ENCODE data around the gene MEG3. TPM values are rescaled to one million over a fixed set of nuclear protein-coding genes. Genes with fewer than 3 reads are reported as not detected.

MEG3 gene
- total and polyA plus RNA-seq, 2 donors (not counting 3 experiments of a cell fraction or from before 2014, with no cell fraction given) = 378 to 508 TPM

DNA sequence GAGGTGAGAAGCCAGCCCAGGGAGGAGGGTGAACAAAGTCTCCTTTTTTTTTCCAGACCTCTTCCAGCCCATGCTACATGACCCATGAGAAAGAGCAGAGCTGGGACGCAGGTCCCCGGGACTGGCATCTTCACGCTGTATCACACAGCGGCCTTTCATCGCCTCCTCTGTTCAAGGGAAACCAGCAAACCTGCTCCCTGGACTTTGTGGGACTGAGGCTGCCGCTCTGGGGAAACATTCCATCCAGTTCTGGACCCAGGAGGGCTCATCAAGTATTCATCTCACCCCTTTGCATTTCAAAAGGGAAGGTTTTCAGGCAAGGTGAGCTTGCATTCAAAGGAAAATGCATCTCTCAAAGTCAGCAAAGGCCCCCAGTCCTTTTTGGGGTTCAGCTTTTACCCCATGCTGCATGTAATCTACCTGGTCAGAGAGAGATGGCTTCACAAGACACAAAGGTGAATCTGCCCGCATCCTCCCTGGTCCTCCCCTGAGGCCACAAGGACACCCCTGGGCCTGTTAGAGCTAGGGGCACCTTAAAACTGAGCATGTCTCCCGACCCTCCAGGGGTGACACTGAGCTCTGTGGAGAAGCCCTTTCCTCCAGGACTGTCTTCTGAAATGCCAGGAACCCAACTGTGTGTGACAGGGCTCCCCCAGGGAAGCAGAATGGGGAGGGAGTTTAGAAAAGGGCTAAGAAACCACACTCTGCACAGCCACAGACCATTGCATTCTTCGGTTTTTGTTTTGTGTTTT lies 21.2 kb upstream of the MEG3 start:
- FAIRE-seq (no peak), DNase-seq (ENCODE audit: low read depth, low spot score) (no peak)
- no peaks in the 10 kb centered on the region for H3K4me1 ChIP-seq (ENCODE audit: control insufficient read depth, extremely low read depth, insufficient read depth, low read length)
- CTCF ChIA-PET = interaction anchor here (0.9 kb wide), 1 partner anchor 14 kb away, joined by 3 read pairs; no protein-coding TSS in a partner anchor
- H3K9ac ChIP-seq (replicated peaks; ENCODE audit: extremely low read depth, insufficient read depth, low read length) = no peak overlapping the region
- POLR2A ChIA-PET = no interaction called here
- H3K9me1 ChIP-seq (replicated peaks; ENCODE audit: control insufficient read depth, extremely low read depth, insufficient read depth, low read length) = no peaks in the 10 kb centered on the region
- BruUV-seq (replicated peaks) = no TSS peak
- H3K79me2 ChIP-seq (ENCODE audit: control insufficient read depth, insufficient read depth, low read length) = no peaks in the 10 kb centered on the region
- no peaks in the 10 kb centered on the region for H3K27me3 ChIP-seq (ENCODE audit: control insufficient read depth in 2 of 2, insufficient read depth in 2 of 2, low read length in 2 of 2)
- TF ChIP-seq MAX (IDR thresholded peaks at IDR 0.05; ENCODE audit: insufficient read depth, insufficient read length) = no peak
- TF ChIP-seq, protein P1, sequence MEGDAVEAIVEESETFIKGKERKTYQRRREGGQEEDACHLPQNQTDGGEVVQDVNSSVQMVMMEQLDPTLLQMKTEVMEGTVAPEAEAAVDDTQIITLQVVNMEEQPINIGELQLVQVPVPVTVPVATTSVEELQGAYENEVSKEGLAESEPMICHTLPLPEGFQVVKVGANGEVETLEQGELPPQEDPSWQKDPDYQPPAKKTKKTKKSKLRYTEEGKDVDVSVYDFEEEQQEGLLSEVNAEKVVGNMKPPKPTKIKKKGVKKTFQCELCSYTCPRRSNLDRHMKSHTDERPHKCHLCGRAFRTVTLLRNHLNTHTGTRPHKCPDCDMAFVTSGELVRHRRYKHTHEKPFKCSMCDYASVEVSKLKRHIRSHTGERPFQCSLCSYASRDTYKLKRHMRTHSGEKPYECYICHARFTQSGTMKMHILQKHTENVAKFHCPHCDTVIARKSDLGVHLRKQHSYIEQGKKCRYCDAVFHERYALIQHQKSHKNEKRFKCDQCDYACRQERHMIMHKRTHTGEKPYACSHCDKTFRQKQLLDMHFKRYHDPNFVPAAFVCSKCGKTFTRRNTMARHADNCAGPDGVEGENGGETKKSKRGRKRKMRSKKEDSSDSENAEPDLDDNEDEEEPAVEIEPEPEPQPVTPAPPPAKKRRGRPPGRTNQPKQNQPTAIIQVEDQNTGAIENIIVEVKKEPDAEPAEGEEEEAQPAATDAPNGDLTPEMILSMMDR (IDR thresholded peaks at IDR 0.05; ENCODE audit: extremely low read depth in 1 of 2, insufficient read depth in 1 of 2, low read depth in 1 of 2, low read length in 2 of 2) = no peak
- no peak for TF ChIP-seq JUN (IDR thresholded peaks at IDR 0.05; ENCODE audit: borderline replicate concordance, insufficient read depth, insufficient read length, low read depth)
- TF ChIP-seq EZH2 (IDR thresholded peaks at IDR 0.05; ENCODE audit: borderline replicate concordance, low read depth, low read length, severe bottlenecking) = no peak
- TF ChIP-seq MYC (IDR thresholded peaks at IDR 0.05; ENCODE audit: low read depth, low read length) = no peak
- TF ChIP-seq POLR2A (IDR thresholded peaks at IDR 0.05; ENCODE audit: low read depth, low read length) = no peak
- TF ChIP-seq GATA2 (IDR thresholded peaks at IDR 0.05; ENCODE audit: insufficient read depth, insufficient read length, low read depth, low read length) = no peak
- no peak for TF ChIP-seq FOS (IDR thresholded peaks at IDR 0.05; ENCODE audit: borderline replicate concordance, insufficient read depth, low read length)
- TF ChIP-seq POLR2AphosphoS5 (IDR thresholded peaks at IDR 0.05; ENCODE audit: insufficient read depth, low read depth, low read length) = no peak
- dilution Hi-C loops (cut with MboI; ENCODE audit: extremely low pct_ligation_motif_present, low sequenced_read_pairs) = no loop called here
- H2AFZ ChIP-seq (ENCODE audit: low read depth, low read length) = no peak overlapping the region
- H3K4me3 ChIP-seq (replicated peaks in 1 of 3; ENCODE audit: insufficient read depth in 1 of 3, low read depth in 1 of 3, low read length in 3 of 3) = no peak overlapping the region
- H4K20me1 ChIP-seq (replicated peaks; ENCODE audit: control insufficient read depth, extremely low read depth, insufficient read depth, low read length) = no peaks in the 10 kb centered on the region
- H3K9me3 ChIP-seq (replicated peaks; ENCODE audit: control insufficient read depth, insufficient read depth, low read length) = no peaks in the 10 kb centered on the region
- H3K27ac ChIP-seq (ENCODE audit: insufficient read depth, low read depth, low read length) = no peak overlapping the region
- intact Hi-C loops (cut with micrococcal nuclease) = no loop called here
- H3K4me2 ChIP-seq (ENCODE audit: insufficient read depth, low read length) = no peak overlapping the region
- H3K36me3 ChIP-seq (ENCODE audit: control insufficient read depth in 2 of 2, extremely low read depth in 1 of 2, insufficient read depth in 2 of 2, low read length in 2 of 2) = no peaks in the 10 kb centered on the region
